ENCODE measurements around the gene CDC42SE2. TPM values are rescaled to one million over a fixed set of nuclear protein-coding genes. Genes with fewer than 3 reads are reported as not detected.
A peak's percentile ranks its signal among the peaks of the same experiment; 100 is the strongest.

The CDC42SE2 gene
- total RNA-seq, 4 donors from 2014 or later, result 30.1 to 59.3 (median 35.7) TPM

DNA sequence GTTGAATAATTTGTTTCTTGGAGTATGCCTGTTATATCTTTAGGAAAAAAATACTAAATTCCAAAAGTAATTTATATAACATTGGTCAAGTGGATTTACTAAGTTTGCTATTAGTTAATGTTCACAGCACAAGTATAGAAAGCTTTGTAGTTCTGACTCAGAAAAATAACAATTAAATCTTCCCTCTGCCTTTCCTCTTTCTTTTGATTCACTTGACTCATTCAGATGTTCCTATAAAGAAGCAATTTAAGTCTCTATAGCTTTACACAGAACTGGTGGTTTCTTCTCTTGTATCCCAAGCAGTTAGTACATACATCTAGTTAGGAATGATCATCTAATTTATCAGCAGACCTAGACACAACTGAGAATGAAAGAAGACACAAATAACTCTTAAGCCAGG, 4.5 kb upstream of the CDC42SE2 start:
- ATAC-seq (ENCODE audit: low FRiP score), result no peak
- no peak for DNase-seq (ENCODE audit: low spot score)
- TF ChIP-seq, protein P1, sequence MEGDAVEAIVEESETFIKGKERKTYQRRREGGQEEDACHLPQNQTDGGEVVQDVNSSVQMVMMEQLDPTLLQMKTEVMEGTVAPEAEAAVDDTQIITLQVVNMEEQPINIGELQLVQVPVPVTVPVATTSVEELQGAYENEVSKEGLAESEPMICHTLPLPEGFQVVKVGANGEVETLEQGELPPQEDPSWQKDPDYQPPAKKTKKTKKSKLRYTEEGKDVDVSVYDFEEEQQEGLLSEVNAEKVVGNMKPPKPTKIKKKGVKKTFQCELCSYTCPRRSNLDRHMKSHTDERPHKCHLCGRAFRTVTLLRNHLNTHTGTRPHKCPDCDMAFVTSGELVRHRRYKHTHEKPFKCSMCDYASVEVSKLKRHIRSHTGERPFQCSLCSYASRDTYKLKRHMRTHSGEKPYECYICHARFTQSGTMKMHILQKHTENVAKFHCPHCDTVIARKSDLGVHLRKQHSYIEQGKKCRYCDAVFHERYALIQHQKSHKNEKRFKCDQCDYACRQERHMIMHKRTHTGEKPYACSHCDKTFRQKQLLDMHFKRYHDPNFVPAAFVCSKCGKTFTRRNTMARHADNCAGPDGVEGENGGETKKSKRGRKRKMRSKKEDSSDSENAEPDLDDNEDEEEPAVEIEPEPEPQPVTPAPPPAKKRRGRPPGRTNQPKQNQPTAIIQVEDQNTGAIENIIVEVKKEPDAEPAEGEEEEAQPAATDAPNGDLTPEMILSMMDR (IDR thresholded peaks at IDR 0.05), result no peak

DNA sequence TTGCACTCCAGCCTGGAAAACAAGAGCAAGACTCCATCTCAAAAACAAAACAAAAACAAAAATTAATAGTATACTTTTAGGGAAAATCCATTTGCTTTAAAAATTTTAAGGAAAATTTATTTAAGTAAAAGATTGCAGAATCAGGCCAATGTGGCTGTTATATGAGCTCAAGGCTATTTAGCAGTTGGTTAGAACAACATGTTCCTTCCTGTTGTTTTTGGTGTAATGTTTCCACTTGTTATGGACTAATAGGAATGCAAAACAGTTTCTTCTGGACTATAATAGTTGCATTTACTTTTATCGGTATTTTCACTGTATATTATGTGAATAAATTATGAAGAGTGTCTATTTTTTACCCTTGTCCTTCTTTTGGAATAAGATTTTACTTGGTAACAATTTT, 3.0 kb upstream of the CDC42SE2 start:
- DNase-seq (ENCODE audit: low spot score), result no peak
- TF ChIP-seq, protein P1 (IDR thresholded peaks at IDR 0.05), result no peak
- ATAC-seq (ENCODE audit: low FRiP score), result no peak

DNA sequence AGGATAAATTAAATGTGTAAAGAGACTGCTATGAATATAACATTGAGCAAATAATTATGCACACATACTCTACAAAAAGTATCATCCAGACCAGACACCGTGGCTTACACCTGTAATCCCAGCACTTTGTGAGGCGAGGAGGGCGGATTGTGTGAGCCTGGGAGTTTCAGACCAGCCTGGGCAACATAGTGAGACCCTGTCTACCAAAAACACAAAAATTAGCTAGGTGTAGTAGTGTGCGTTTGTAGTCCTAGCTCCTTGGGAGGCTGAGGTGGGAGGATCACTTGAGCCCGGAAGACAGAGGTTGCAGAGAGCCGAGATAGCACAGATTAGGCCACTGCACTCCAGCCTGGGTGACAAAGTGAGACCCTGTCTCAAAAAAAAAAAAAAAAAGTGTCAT, 2.4 kb upstream of the CDC42SE2 start:
- ATAC-seq (ENCODE audit: low FRiP score) (no peak), DNase-seq (ENCODE audit: low spot score) (no peak)
- TF ChIP-seq, protein P1 (IDR thresholded peaks at IDR 0.05), result no peak

DNA sequence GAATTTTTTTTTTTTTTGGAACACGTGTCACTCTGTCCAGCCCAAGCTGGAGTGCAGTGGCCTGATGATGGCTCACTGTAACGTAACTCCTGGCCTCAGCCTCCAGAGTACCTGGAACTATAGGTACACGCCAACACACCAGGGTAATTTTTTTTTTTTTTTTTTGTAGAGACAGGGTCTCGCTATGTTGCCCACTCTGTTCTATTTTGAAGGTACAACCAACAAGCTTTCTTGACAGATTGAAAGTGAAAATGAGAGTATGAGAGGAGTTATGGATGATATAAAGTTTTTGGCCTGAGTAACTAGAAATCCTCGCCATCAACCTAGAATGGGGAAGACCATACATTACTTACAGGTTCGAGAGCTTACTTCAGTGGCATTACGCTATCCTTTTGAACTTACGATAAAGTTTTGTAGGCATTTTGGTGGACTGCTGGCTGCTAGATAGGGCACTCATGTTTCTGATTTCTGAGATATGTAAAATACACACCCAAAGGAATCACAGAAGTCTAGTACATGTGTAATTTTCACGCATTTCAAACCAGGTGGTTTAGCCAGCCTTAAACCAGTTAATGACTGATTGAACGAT, 806 bp upstream of the CDC42SE2 start:
- TF ChIP-seq, protein P1 (IDR thresholded peaks at IDR 0.05), result no peak
- no peak for DNase-seq (ENCODE audit: low spot score)
- peak; percentile 5 for ATAC-seq (ENCODE audit: low FRiP score)

DNA sequence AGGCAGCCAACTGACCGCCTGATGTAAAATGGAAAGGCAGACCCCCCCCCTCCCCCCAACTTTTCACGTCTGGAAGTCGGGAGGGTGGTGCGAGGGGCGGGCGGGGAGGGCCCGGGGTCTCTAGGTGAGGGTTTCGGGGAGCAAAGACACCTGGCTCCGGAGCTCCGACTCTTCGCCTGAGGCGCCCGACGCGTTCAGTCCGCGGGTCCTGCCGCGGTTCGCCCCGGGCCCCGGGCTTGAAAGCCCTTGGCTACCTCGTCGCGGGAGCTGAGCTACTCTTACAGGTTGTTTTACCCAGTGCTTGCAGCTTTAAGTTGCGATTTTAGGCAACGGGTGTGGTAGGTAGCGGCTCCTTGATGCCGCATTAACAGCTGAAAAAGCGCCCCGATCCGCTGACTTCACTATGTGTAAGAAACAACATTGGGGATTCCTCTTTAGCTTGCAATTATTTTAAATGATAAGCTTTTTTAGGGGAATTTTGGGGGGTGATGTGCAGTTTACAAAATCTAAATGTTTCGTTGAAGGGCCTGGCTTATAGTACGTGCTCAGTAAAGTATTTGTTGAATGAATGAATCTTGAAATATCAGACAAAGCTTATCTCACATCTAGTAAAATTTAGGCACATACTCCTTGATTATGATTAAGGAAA, 722 bp downstream of the CDC42SE2 start:
- DNase-seq (ENCODE audit: low spot score) (no peak), ATAC-seq (ENCODE audit: low FRiP score) (peak; percentile 26)
- TF ChIP-seq, protein P1 (IDR thresholded peaks at IDR 0.05), result no peak

DNA sequence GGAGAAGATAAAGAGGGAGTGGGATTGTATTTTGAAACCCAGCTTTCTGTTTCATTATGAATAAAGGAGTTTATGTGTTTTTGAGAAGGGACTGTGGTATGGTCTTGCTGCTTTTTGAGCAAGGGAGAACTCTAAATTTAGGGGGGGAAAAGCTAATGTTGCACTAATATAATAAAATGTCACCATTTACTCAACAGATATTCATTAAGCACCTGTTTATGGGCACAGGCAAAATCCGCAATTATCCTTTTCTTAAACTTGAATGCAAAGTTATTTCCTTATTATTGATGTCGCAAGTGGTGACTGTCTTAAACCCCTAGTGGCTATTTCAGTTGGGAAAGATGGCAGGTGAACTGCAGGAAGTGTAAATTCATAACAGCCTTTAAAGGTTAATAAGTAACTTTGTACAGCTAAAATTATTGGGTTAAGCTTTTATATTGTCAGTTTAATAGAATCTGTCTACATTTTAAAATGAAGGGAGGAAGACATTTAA, 1.5 kb downstream of the CDC42SE2 start:
- DNase-seq (ENCODE audit: low spot score) (no peak), ATAC-seq (ENCODE audit: low FRiP score) (no peak)
- TF ChIP-seq, protein P1 (IDR thresholded peaks at IDR 0.05), result no peak

All from omental fat pad (tissue), 4 donors.